ENCODE data around the gene KDM7A.

- TF ChIP-seq, protein P1, sequence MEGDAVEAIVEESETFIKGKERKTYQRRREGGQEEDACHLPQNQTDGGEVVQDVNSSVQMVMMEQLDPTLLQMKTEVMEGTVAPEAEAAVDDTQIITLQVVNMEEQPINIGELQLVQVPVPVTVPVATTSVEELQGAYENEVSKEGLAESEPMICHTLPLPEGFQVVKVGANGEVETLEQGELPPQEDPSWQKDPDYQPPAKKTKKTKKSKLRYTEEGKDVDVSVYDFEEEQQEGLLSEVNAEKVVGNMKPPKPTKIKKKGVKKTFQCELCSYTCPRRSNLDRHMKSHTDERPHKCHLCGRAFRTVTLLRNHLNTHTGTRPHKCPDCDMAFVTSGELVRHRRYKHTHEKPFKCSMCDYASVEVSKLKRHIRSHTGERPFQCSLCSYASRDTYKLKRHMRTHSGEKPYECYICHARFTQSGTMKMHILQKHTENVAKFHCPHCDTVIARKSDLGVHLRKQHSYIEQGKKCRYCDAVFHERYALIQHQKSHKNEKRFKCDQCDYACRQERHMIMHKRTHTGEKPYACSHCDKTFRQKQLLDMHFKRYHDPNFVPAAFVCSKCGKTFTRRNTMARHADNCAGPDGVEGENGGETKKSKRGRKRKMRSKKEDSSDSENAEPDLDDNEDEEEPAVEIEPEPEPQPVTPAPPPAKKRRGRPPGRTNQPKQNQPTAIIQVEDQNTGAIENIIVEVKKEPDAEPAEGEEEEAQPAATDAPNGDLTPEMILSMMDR (IDR thresholded peaks at IDR 0.05) = no peak
- TF ChIP-seq POLR2A (IDR thresholded peaks at IDR 0.05) = no peak
These were observed 32.8 kb downstream of the KDM7A start for GRCh38 chr7:140143997-140144396.
